ENCODE results near the gene SECISBP2L. TPM values are rescaled to one million over a fixed set of nuclear protein-coding genes. Genes with fewer than 3 reads are reported as not detected.

Gene SECISBP2L
- total and polyA plus RNA-seq, 2 donors (not counting 1 experiment from before 2014, with no cell fraction given), result 13.0 to 121 TPM

GRCh38 chr15:49035825-49036224 is 10.4 kb downstream of the SECISBP2L start:
- Histone ChIP-seq H3K36me3 (replicated peaks in 1 of 2; ENCODE audit: control extremely low read depth in 1 of 2, control insufficient read depth in 1 of 2, extremely low read depth in 1 of 2, insufficient read depth in 2 of 2, low read length in 1 of 2) (peaks cover 4 to 27% of the 10 kb centered on the region in 2 experiments), H3K27ac (ENCODE audit: low read length in 2 of 2) (no peak overlapping the region), H3K79me2 (ENCODE audit: control insufficient read depth, insufficient read depth, low read length) (peaks cover 61% of the 10 kb centered on the region), H3K27me3 (replicated peaks in 1 of 4; ENCODE audit: control extremely low read depth in 1 of 4, control insufficient read depth in 3 of 4, insufficient read depth in 4 of 4, low read length in 3 of 4) (no peaks in the 10 kb centered on the region), H3K4me1 (ENCODE audit: control insufficient read depth in 2 of 2, insufficient read depth in 2 of 2, low read length in 2 of 2) (peaks cover 0 to 4% of the 10 kb centered on the region in 2 donors), H3K9me3 (ENCODE audit: control extremely low read depth in 1 of 3, control insufficient read depth in 2 of 3, insufficient read depth in 1 of 3, low read length in 2 of 3) (no peaks in the 10 kb centered on the region), H4K20me1 (ENCODE audit: control insufficient read depth, insufficient read depth, low read length, poor library complexity, severe bottlenecking) (peaks cover 59% of the 10 kb centered on the region), H3K4me2 (replicated peaks; ENCODE audit: low read depth, low read length, poor library complexity, severe bottlenecking) (no peak overlapping the region), H3K4me3 (ENCODE audit: control extremely low read depth in 1 of 5, extremely low read depth in 1 of 5, insufficient read depth in 1 of 5, low read depth in 2 of 5, low read length in 4 of 5) (no peak overlapping the region), H3K9ac (ENCODE audit: low read length) (no peak overlapping the region), H2AFZ (ENCODE audit: insufficient read depth, low read depth, low read length, poor library complexity, severe bottlenecking) (no peak overlapping the region)
- H3K27ac Mint-ChIP-seq, result no peak overlapping the region
- no peak for DNase-seq
- H3K4me3 Mint-ChIP-seq, result no peak overlapping the region
- ChIA-PET POLR2A (no interaction called here), CTCF (interaction anchor here (0.6 kb wide), 1 partner anchor 1647 kb away, joined by 3 read pairs; no protein-coding TSS in a partner anchor)
- H3K27me3 Mint-ChIP-seq, result no peaks in the 10 kb centered on the region
- intact Hi-C loops (cut with micrococcal nuclease), result no loop called here
- no CpG with 5 or more reads among the region's 2 CpGs for WGBS (ENCODE audit: insufficient coverage)
- no peaks in the 10 kb centered on the region for H3K9me3 Mint-ChIP-seq (ENCODE audit: insufficient read depth)
- ATAC-seq (ENCODE audit: low read depth), result no peak
- TF ChIP-seq EZH2 (IDR thresholded peaks at IDR 0.05; ENCODE audit: borderline replicate concordance, insufficient read depth, low read depth, low read length, poor library complexity, severe bottlenecking) (no peak), CTCF (IDR thresholded peaks at IDR 0.05) (no peak)
- H3K4me1 Mint-ChIP-seq, result peaks cover 16% of the 10 kb centered on the region

- peaks cover 1% of the 10 kb centered on the region for H3K4me1 Mint-ChIP-seq
- CTCF ChIA-PET, result interaction anchor here (0.7 kb wide), 1 partner anchor 113 kb away, joined by 3 read pairs; no protein-coding TSS in a partner anchor
- Histone ChIP-seq H3K9ac (ENCODE audit: low read length) (no peak overlapping the region), H3K9me3 (ENCODE audit: control extremely low read depth in 1 of 3, control insufficient read depth in 2 of 3, insufficient read depth in 1 of 3, low read length in 2 of 3) (no peaks in the 10 kb centered on the region), H3K4me3 (ENCODE audit: control extremely low read depth in 1 of 5, extremely low read depth in 1 of 5, insufficient read depth in 1 of 5, low read depth in 2 of 5, low read length in 4 of 5) (no peak overlapping the region), H3K27me3 (replicated peaks in 1 of 4; ENCODE audit: control extremely low read depth in 1 of 4, control insufficient read depth in 3 of 4, insufficient read depth in 4 of 4, low read length in 3 of 4) (no peaks in the 10 kb centered on the region), H3K36me3 (replicated peaks in 1 of 2; ENCODE audit: control extremely low read depth in 1 of 2, control insufficient read depth in 1 of 2, extremely low read depth in 1 of 2, insufficient read depth in 2 of 2, low read length in 1 of 2) (peaks cover 6 to 44% of the 10 kb centered on the region in 2 experiments), H3K4me1 (ENCODE audit: control insufficient read depth in 2 of 2, insufficient read depth in 2 of 2, low read length in 2 of 2) (no peaks in the 10 kb centered on the region), H3K79me2 (ENCODE audit: control insufficient read depth, insufficient read depth, low read length) (peaks cover 31% of the 10 kb centered on the region), H2AFZ (ENCODE audit: insufficient read depth, low read depth, low read length, poor library complexity, severe bottlenecking) (no peak overlapping the region), H3K27ac (ENCODE audit: low read length in 2 of 2) (no peak overlapping the region), H4K20me1 (ENCODE audit: control insufficient read depth, insufficient read depth, low read length, poor library complexity, severe bottlenecking) (peaks cover 42% of the 10 kb centered on the region), H3K4me2 (replicated peaks; ENCODE audit: low read depth, low read length, poor library complexity, severe bottlenecking) (no peak overlapping the region)
- intact Hi-C loops (cut with micrococcal nuclease), result no loop called here
- no peak for DNase-seq
- H3K4me3 Mint-ChIP-seq, result no peak overlapping the region
- no peak for TF ChIP-seq EZH2 (IDR thresholded peaks at IDR 0.05; ENCODE audit: borderline replicate concordance, insufficient read depth, low read depth, low read length, poor library complexity, severe bottlenecking)
- TF ChIP-seq CTCF (IDR thresholded peaks at IDR 0.05), result no peak
- H3K27me3 Mint-ChIP-seq, result no peaks in the 10 kb centered on the region
- POLR2A ChIA-PET, result no interaction called here
- H3K27ac Mint-ChIP-seq, result no peak overlapping the region
- WGBS (ENCODE audit: insufficient coverage), result 96% methylated on average over 3 of the region's 5 CpGs
- ATAC-seq (ENCODE audit: low read depth), result no peak
- H3K9me3 Mint-ChIP-seq (ENCODE audit: insufficient read depth), result no peaks in the 10 kb centered on the region
Observed at GRCh38 chr15:49032601-49033145, 13.6 kb downstream of the SECISBP2L start.
